ENCODE results near the gene POMT2.
A peak's percentile ranks its signal among the peaks of the same experiment; 100 is the strongest.
"Not testable (repeated sequence)": the region's sequence is repeated elsewhere in the genome, so short reads cannot be mapped to it uniquely, and the experiment has no call there.

Gene POMT2

GRCh38 chr14:77303417-77304156 lies 17.1 kb downstream of the POMT2 start:
- peak in 1 of 2 donors; percentile 60 for DNase-seq (ENCODE audit: extremely low read depth in 1 of 2, low read depth in 1 of 2)

GRCh38 chr14:77302926-77303325 lies 17.8 kb downstream of the POMT2 start:
- DNase-seq (ENCODE audit: extremely low read depth in 1 of 2, low read depth in 1 of 2), result peak in 1 of 2 donors; percentile 74

GRCh38 chr14:77301103-77301502 lies 19.6 kb downstream of the POMT2 start:
- peak in 1 of 2 donors; percentile 44 for DNase-seq (ENCODE audit: extremely low read depth in 1 of 2, low read depth in 1 of 2)

- no peak for DNase-seq (ENCODE audit: extremely low read depth in 1 of 2, low read depth in 1 of 2)
Observed at GRCh38 chr14:77299771-77300170, 20.9 kb downstream of the POMT2 start.

- DNase-seq (ENCODE audit: extremely low read depth in 1 of 2, low read depth in 1 of 2), result no peak
Observed at GRCh38 chr14:77296906-77297305, 23.8 kb downstream of the POMT2 start.

GRCh38 chr14:77296155-77296554 lies 24.5 kb downstream of the POMT2 start:
- DNase-seq (ENCODE audit: extremely low read depth in 1 of 2, low read depth in 1 of 2), result no peak

- DNase-seq (ENCODE audit: extremely low read depth in 1 of 2, low read depth in 1 of 2), result no peak
Observed at GRCh38 chr14:77290705-77291104, 30.0 kb downstream of the POMT2 start.

- no peak for DNase-seq (ENCODE audit: extremely low read depth in 1 of 2, low read depth in 1 of 2)
Observed at GRCh38 chr14:77286576-77286975, 34.1 kb downstream of the POMT2 start.

GRCh38 chr14:77284466-77284865 lies 36.2 kb downstream of the POMT2 start:
- DNase-seq (ENCODE audit: extremely low read depth in 1 of 2, low read depth in 1 of 2), result no peak

GRCh38 chr14:77284066-77284465 lies 36.6 kb downstream of the POMT2 start:
- DNase-seq (ENCODE audit: extremely low read depth in 1 of 2, low read depth in 1 of 2), result no peak

GRCh38 chr14:77281852-77282410 lies 38.8 kb downstream of the POMT2 start:
- no peak for DNase-seq (ENCODE audit: extremely low read depth in 1 of 2, low read depth in 1 of 2)

- not testable (repeated sequence) for DNase-seq (ENCODE audit: extremely low read depth in 1 of 2, low read depth in 1 of 2)
Observed at GRCh38 chr14:77280921-77281320, 39.8 kb downstream of the POMT2 start.

GRCh38 chr14:77279719-77280118 lies 41.0 kb downstream of the POMT2 start:
- DNase-seq (ENCODE audit: extremely low read depth in 1 of 2, low read depth in 1 of 2), result no peak

GRCh38 chr14:77278461-77279230 lies 42.0 kb downstream of the POMT2 start:
- DNase-seq (ENCODE audit: extremely low read depth in 1 of 2, low read depth in 1 of 2), result no peak

GRCh38 chr14:77276959-77277358 lies 43.7 kb downstream of the POMT2 start:
- DNase-seq (ENCODE audit: extremely low read depth in 1 of 2, low read depth in 1 of 2), result no peak

- DNase-seq (ENCODE audit: extremely low read depth in 1 of 2, low read depth in 1 of 2), result no peak
Observed at GRCh38 chr14:77276295-77276935, 44.3 kb downstream of the POMT2 start.

- DNase-seq (ENCODE audit: extremely low read depth in 1 of 2, low read depth in 1 of 2), result no peak
Observed at GRCh38 chr14:77275601-77276017, 45.1 kb downstream of the POMT2 start.

- DNase-seq (ENCODE audit: extremely low read depth in 1 of 2, low read depth in 1 of 2), result no peak
Observed at GRCh38 chr14:77275041-77275580, 45.6 kb downstream of the POMT2 start.

GRCh38 chr14:77273796-77274195 lies 46.9 kb downstream of the POMT2 start:
- no peak for DNase-seq (ENCODE audit: extremely low read depth in 1 of 2, low read depth in 1 of 2)

GRCh38 chr14:77272261-77272660 lies 48.4 kb downstream of the POMT2 start:
- no peak for DNase-seq (ENCODE audit: extremely low read depth in 1 of 2, low read depth in 1 of 2)

GRCh38 chr14:77271113-77271710 lies 49.5 kb downstream of the POMT2 start, which contains the start of gene NGB:
TSS of gene NGB (minus strand) at chr14:77271206. CDS start at chr14:77270937, 269 bp downstream.
- no peak for DNase-seq (ENCODE audit: extremely low read depth in 1 of 2, low read depth in 1 of 2)

Data from stimulated activated CD8-positive, alpha-beta memory T cell treated with anti-CD3 and anti-CD28 coated beads, Interleukin-7, amount 100 ng/mL, for 48 hours (primary cell).